GM12801 (cell line): ENCODE results near the gene MEX3A.

Source experiments
- TF ChIP-seq, protein P1 (sequence below): IDR thresholded peaks from one replicate; pipeline ENCODE4 v1.5.1; 2011; ENCODE audit warnings: control low read depth; ENCODE audit not compliant: insufficient read length; ENCODE audit errors: extremely low read depth

Gene MEX3A

DNA sequence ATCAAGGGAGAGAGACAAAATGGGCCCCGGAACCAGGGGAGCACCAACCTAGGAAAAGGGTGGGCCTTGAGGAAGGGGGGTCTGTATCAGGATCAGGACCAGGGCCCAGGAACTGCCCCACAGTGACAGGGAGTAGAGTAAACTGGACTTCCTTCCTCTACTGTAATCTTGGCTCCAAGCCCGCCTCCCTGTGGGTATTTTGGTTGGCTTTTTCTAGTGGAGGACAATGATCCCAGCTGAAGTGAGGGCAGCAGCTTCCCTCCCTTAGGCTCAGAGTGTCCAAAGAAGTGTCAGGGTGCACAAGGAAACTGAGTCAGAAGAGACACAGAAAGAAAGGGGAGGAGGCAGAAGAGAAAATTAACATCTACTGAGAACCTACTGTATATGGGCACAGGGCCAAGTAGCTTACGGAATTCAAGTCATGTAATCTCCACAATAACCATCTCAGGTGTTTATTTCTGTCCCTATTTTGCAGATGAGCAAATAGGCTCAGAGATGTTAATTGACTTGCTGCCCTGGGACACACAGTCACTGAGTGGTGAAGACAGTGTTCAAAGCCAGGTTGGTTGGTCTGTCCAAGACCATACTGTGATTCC, 33.5 kb downstream of the MEX3A start:
- TF ChIP-seq, protein P1, sequence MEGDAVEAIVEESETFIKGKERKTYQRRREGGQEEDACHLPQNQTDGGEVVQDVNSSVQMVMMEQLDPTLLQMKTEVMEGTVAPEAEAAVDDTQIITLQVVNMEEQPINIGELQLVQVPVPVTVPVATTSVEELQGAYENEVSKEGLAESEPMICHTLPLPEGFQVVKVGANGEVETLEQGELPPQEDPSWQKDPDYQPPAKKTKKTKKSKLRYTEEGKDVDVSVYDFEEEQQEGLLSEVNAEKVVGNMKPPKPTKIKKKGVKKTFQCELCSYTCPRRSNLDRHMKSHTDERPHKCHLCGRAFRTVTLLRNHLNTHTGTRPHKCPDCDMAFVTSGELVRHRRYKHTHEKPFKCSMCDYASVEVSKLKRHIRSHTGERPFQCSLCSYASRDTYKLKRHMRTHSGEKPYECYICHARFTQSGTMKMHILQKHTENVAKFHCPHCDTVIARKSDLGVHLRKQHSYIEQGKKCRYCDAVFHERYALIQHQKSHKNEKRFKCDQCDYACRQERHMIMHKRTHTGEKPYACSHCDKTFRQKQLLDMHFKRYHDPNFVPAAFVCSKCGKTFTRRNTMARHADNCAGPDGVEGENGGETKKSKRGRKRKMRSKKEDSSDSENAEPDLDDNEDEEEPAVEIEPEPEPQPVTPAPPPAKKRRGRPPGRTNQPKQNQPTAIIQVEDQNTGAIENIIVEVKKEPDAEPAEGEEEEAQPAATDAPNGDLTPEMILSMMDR = no peak

DNA sequence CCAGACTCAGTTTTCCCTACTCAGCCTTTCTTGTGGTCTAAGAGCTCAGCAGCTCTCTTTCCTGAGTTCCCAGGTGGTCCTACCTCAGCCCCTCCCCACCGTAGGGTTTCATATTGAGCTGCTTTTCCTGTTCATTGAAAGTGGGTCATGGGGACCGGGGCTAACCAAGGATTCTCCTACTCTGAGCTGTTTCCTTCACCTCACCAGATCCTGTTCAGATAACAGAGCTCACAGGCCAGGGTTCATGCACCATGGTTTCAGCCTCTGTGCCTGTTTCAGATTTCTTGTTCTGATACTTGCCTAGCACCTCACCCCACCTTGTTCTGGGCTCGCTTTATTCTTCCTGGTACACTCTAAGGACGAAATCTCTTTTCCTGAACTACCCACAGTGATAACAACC, 37.2 kb downstream of the MEX3A start:
- TF ChIP-seq, protein P1 = no peak

DNA sequence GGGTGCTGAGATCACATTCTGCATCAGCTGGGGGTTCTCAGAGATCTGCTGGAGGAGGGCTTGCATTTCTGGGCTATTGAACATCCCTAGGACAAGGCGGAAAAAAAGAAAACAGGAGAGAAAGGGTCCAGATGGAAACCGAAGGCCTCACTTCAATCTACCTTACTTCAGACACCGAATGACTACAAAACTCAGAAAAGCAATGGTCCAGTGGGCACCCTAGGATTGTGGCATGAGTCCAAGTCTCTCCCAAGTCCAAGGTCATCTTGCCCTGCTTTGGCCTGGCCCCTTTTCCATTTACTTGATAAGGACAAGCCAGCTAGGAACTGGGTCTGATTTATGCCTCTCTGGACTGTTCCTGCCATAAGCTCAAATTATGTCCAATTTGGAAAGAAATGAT, 39.4 kb downstream of the MEX3A start:
- TF ChIP-seq, protein P1 = no peak

DNA sequence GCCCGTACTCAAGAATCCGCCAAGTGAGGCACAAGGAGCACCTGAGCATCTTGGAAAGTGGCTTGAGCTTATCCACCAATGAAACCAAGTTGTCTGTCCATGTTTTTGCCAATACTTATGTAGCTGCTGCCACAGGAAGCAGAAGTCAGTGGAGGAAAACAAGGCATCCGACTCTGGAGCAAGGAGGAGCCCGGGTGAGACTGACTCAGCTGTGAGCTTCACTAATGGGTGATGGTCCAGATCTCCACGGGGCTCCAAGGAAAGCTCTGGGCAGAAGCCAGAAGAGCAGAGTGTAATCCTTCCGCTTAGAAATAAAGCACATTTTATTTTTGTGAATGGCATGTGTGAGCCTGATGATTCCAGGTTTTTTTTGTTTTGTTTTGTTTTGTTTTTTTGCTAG, 49.3 kb downstream of the MEX3A start:
- TF ChIP-seq, protein P1 = no peak

DNA sequence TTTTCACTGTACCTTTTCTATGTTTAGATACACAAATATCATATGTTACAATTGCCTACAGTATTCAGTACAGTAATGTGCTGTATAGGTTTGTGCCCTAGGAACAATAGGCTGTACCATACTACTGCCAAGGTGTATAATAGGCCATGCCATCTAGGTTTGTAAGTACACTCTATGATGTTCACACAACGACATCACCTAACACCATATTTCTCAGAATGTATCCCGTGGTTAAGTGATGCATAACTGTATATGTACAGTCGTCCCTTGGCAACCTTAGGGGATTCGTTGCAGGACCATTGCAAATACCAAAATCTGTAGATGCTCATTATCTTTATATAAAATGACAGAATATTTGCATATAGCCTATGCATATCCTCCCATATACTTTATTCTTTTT, 55.7 kb downstream of the MEX3A start:
- TF ChIP-seq, protein P1 = no peak

DNA sequence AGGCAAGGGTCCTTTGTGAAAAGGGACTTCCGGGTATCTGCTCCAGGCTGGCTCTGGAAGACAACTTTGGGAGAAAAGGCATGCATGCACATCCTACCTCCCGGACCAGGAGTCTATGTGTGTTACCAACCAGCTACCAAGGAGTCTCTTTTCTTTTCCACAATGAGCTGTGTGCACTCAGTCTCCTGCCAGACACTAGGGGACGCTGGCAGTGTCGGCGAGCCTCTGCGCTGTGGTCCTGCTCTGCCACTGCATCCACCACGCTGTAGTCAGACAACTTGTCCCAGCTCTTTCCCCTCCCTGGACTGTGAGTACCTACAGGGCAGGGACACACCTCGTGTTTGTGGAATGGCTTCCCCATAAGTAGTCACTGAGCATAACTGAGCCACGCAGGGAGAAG, 56.4 kb downstream of the MEX3A start:
- TF ChIP-seq, protein P1 = no peak

DNA sequence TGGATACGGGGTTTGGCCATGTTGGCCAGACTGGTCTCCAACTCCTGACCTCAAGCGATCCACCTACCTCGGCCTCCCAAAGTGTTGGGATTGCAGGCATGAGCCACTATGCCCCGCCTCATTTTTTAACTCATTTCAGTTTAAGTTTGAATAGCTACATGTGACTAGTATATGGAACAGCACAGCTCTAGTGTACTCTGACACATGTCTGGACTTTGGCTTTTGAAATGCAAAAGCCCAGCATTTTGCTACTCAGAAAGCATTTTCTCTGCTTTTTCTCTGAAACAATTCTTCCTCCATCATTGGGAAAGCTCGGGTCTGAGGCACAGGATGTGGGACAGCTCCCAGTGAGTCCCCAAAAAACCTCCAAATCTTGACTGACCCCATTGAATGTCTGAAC, 57.5 kb downstream of the MEX3A start:
- TF ChIP-seq, protein P1 = no peak
